Measurements from ENCODE around the gene TBX5.

TBX5 gene

DNA sequence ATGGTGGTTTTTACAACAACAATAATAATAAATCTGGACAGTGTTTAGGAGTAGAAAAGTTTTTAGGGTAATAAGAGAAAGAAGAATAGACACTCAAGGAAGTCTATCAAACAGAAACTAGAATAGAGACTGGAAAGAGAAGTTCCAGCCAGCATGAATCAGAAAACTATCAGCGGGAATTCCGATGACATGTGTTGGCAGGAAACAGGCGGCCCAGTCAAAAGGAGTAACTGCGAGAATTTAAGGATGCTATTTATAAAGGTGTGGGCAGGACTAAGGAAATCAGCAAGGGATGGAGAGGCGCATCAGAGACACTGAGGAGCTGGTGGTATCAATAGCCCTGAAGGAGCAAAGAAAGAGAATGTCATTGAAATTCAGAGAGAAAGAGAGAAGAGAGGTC lies 89.9 kb downstream of the TBX5 start:
- DNase-seq (no peak), ATAC-seq (replicated peaks) (no peak)
- H3K4me1 Mint-ChIP-seq: no peaks in the 10 kb centered on the region
- H3K36me3 Mint-ChIP-seq: no peaks in the 10 kb centered on the region
- H3K27ac Mint-ChIP-seq: no peak overlapping the region
- H3K27me3 Mint-ChIP-seq: no peaks in the 10 kb centered on the region
- H3K9me3 Mint-ChIP-seq: peaks cover 0 to 1% of the 10 kb centered on the region in 2 donors
- no peak overlapping the region for H3K4me3 Mint-ChIP-seq

- Mint-ChIP-seq H3K4me3 (no peak overlapping the region), H3K27me3 (no peaks in the 10 kb centered on the region), H3K36me3 (no peaks in the 10 kb centered on the region), H3K9me3 (peaks cover 0 to 2% of the 10 kb centered on the region in 2 donors), H3K27ac (no peak overlapping the region), H3K4me1 (no peaks in the 10 kb centered on the region)
- DNase-seq (no peak), ATAC-seq (replicated peaks) (no peak)
These were observed 90.8 kb downstream of the TBX5 start for GRCh38 chr12:114314974-114315720.

- ATAC-seq (replicated peaks) (no peak), DNase-seq (no peak)
- Mint-ChIP-seq H3K27me3 (no peaks in the 10 kb centered on the region), H3K27ac (no peak overlapping the region), H3K4me1 (no peaks in the 10 kb centered on the region), H3K4me3 (no peak overlapping the region), H3K9me3 (peaks cover 0 to 2% of the 10 kb centered on the region in 2 donors), H3K36me3 (no peaks in the 10 kb centered on the region)
These were observed 91.5 kb downstream of the TBX5 start for GRCh38 chr12:114314403-114314802.

GRCh38 chr12:114313910-114314309 lies 92.0 kb downstream of the TBX5 start:
- Mint-ChIP-seq H3K4me3 (no peak overlapping the region), H3K27me3 (no peaks in the 10 kb centered on the region), H3K36me3 (no peaks in the 10 kb centered on the region)

DNA sequence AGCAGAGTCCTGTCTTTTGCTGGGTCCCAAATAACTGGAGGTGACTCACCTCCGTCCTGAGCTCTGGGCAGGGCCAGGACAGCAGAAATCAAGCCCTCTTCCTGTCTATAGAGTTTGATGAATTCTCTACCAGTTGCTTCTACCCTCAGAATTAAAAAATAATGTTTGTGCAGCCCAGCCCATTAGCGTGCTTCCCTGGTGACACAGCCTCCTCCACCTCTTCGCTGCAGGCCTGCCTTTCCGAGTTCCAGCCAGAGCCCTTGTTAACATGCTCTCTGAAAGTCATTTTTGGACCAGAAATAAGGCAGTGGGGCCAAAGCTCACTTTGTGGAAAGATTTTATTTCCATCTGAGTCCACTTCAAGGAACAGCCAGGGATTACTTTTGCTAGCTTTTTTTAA lies 94.0 kb downstream of the TBX5 start:
- Mint-ChIP-seq H3K4me1 (no peaks in the 10 kb centered on the region), H3K36me3 (no peaks in the 10 kb centered on the region), H3K9me3 (peaks cover 4% of the 10 kb centered on the region in 2 donors), H3K4me3 (no peak overlapping the region), H3K27ac (no peak overlapping the region), H3K27me3 (no peaks in the 10 kb centered on the region)
- no peak for ATAC-seq (replicated peaks)
- DNase-seq: no peak

More at GRCh38 chr12:114313910-114314309, 92.0 kb downstream of the TBX5 start:
- DNase-seq: no peak
- peaks cover under 1 to 2% of the 10 kb centered on the region in 2 donors for H3K9me3 Mint-ChIP-seq
- no peak for ATAC-seq (replicated peaks)
- no peaks in the 10 kb centered on the region for H3K4me1 Mint-ChIP-seq
- H3K27ac Mint-ChIP-seq: no peak overlapping the region

GRCh38 chr12:114306646-114307045 lies 99.3 kb downstream of the TBX5 start:
- DNase-seq (no peak), ATAC-seq (replicated peaks) (no peak)
- Mint-ChIP-seq H3K4me3 (no peak overlapping the region), H3K27ac (no peak overlapping the region), H3K27me3 (no peaks in the 10 kb centered on the region), H3K9me3 (peaks cover 7 to 10% of the 10 kb centered on the region in 2 donors), H3K4me1 (no peaks in the 10 kb centered on the region), H3K36me3 (no peaks in the 10 kb centered on the region)

DNA sequence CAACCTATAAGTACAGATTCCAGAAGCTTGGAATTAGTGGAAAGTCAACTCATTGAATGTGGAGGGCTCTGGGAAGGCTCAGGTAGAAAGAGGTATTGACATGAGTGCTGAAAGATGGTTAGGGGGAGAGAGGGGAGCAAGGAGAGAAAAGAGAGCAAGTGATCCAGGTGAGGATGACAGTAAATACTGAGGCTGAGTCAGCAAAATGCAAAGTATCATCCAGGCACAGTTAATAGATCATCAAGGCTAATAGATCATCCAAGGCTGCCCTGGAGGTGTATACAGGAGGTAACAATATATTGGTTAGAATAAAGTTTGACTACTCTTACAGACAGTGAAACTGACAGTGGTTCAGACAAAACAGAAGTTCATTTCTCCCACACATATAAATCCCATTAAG lies 100.5 kb downstream of the TBX5 start:
- Mint-ChIP-seq H3K9me3 (peaks cover 5 to 10% of the 10 kb centered on the region in 2 donors), H3K4me3 (no peak overlapping the region), H3K36me3 (no peaks in the 10 kb centered on the region), H3K4me1 (no peaks in the 10 kb centered on the region), H3K27ac (no peak overlapping the region), H3K27me3 (no peaks in the 10 kb centered on the region)
- no peak for DNase-seq
- no peak for ATAC-seq (replicated peaks)

Measured in stimulated activated naive B cell treated with anti-CD40 and anti-IgM and Interleukin-4, amounts not matched to agents 10 μg/mL and 1 μg/mL and 100 μg/mL, for 72 hours (primary cell).